Immature natural killer cell (primary cell): ENCODE results near the gene SLIRP. TPM values are rescaled to one million over a fixed set of nuclear protein-coding genes. Genes with fewer than 3 reads are reported as not detected.

Experiments used
- DNase-seq, 3 donors: peaks; one replicate each; pipeline ENCODE4 v3.0.0; 2022; ENCODE audit warnings: mixed read lengths in 1 of 3
- H3K27ac Mint-ChIP-seq, 6 donors: one replicate each; pipeline ENCODE4 v1.8.0; 2020; ENCODE audit warnings: mixed read lengths in 6 of 6, mild to moderate bottlenecking in 5 of 6, inconsistent platforms in 4 of 6, moderate library complexity in 3 of 6
- H3K27me3 Mint-ChIP-seq, 3 donors: one replicate each; pipeline ENCODE4 v1.8.0; 2020 to 2021; ENCODE audit warnings: low read depth in 3 of 3, mild to moderate bottlenecking in 3 of 3, mixed read lengths in 3 of 3, moderate library complexity in 3 of 3, inconsistent platforms in 1 of 3
- H3K36me3 Mint-ChIP-seq, 3 donors: one replicate each; pipeline ENCODE4 v1.8.0; 2020; ENCODE audit warnings: mixed read lengths in 3 of 3, inconsistent platforms in 2 of 3, mild to moderate bottlenecking in 2 of 3
- H3K4me1 Mint-ChIP-seq, 2 donors: one replicate each; pipeline ENCODE4 v1.8.0; 2020; ENCODE audit warnings: inconsistent platforms in 2 of 2, mild to moderate bottlenecking in 2 of 2, mixed read lengths in 2 of 2, moderate library complexity in 1 of 2
- H3K4me3 Mint-ChIP-seq, 5 donors: one replicate each; pipeline ENCODE4 v1.8.0; 2020; ENCODE audit warnings: mild to moderate bottlenecking in 5 of 5, mixed read lengths in 5 of 5, inconsistent platforms in 3 of 5, moderate library complexity in 3 of 5
- H3K9me3 Mint-ChIP-seq, 6 donors: one replicate each; pipeline ENCODE4 v1.8.0; 2020; ENCODE audit warnings: mild to moderate bottlenecking in 6 of 6, mixed read lengths in 6 of 6, inconsistent platforms in 4 of 6, moderate library complexity in 3 of 6
- polyA plus RNA-seq, 3 donors: library from polyadenylated mRNA; unstranded; fragments of 300-500 nt; fragmentation: Illumina TruSeq; gene quantifications; one replicate each; pipeline ENCODE4 v1.2.3, GENCODE V29; 2021

SLIRP gene
- polyA plus RNA-seq, 3 donors from 2014 or later = 184 to 228 (median 211) TPM

DNA sequence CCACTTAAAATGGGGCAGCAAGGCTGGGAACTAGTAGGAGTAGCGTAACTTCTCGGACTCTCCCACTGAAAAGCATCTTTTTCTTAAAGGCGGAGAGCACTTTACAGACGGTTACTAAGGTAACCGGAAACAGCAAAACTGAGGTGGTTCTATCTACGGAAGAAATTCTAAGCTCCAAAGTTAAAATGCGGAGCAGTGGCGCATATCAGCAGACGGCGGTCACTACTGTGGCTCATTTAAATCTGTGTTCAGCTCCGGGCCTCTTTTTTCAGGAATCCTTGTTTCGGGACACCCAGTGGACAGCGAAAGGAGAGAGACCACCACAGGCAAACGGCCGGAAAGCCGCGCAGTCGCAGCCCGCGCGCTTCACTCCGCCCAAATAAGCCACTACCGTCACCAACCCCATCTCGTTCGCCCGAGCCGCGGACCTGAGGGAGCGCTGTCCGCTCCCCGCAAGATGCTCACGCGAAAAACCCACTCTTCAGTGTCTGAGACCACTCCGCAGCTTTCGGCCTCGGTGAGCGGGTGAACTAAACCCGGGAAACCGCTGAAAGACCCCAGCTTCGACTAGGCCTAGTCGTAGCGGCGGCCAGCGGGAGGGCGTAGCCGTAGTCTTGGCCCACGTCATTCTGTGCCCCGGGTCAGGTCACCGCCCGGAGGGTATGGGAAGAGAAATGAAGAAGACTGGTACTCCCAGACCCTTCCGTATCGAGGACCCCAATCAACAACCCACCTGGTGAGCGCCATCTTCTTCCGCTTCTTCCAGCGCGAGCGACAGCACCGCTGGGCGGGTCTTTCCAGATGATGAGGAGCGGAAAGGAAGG, 52.7 kb downstream of the SLIRP start, which contains the start of gene SNW1:
Gene SNW1 (minus strand): TSS at position 776 of the 824 bp plus-strand sequence. CDS start 29 bp downstream, at position 747.
- DNase-seq = peak; percentile 88 to 90 (median 90)
- no peaks in the 10 kb centered on the region for H3K9me3 Mint-ChIP-seq
- peaks cover 0 to 4% (median 0%) of the 10 kb centered on the region in 3 donors for H3K36me3 Mint-ChIP-seq
- H3K27me3 Mint-ChIP-seq = peaks cover 0 to 7% (median 7%) of the 10 kb centered on the region in 3 donors
- H3K27ac Mint-ChIP-seq = peak within 1 kb of the TSS; percentile 97 to 99 (median 98)
- H3K4me3 Mint-ChIP-seq = peak within 1 kb of the TSS; percentile 94 to 99 (median 96)
- peaks cover 42 to 62% of the 10 kb centered on the region in 2 donors for H3K4me1 Mint-ChIP-seq

GRCh38 chr14:77761205-77761931, 53.5 kb downstream of the SLIRP start:
- Mint-ChIP-seq H3K4me3 (peak overlapping the region; percentile 94 to 99 (median 96)), H3K4me1 (peaks cover 37 to 56% of the 10 kb centered on the region in 2 donors), H3K36me3 (peaks cover 0 to 4% (median 0%) of the 10 kb centered on the region in 3 donors), H3K9me3 (no peaks in the 10 kb centered on the region), H3K27me3 (peaks cover 0 to 7% (median 7%) of the 10 kb centered on the region in 3 donors), H3K27ac (peak overlapping the region; percentile 97 to 99 (median 98))
- no peak for DNase-seq

GRCh38 chr14:77763316-77763715, 55.4 kb downstream of the SLIRP start:
- H3K9me3 Mint-ChIP-seq = no peaks in the 10 kb centered on the region
- DNase-seq = no peak
- H3K27me3 Mint-ChIP-seq = peaks cover 0 to 7% (median 7%) of the 10 kb centered on the region in 3 donors
- peaks cover 29 to 36% of the 10 kb centered on the region in 2 donors for H3K4me1 Mint-ChIP-seq
- no peak overlapping the region for H3K27ac Mint-ChIP-seq
- H3K4me3 Mint-ChIP-seq = no peak overlapping the region
- H3K36me3 Mint-ChIP-seq = peaks cover 0 to 4% (median 0%) of the 10 kb centered on the region in 3 donors

DNA sequence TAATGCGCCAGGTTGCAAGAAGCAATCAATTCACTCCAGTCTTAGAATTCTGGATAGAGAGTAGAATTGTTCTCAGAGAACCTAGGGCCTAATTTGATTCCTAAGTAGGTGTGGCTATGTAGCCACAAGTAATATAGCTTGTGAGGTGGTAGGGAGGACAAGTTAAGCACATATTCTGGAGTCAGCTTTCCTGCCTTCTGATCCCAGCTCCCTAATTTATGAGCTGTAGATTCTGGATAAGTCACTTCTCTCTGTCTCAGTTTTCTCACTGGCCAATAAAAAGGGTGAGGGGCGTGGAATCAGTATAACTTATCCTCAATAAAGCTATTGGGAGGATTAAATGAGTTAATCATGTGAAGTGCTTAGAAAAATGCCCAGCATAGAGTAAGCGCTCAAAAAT, 56.1 kb downstream of the SLIRP start:
- no peak for DNase-seq
- H3K27ac Mint-ChIP-seq = no peak overlapping the region
- no peak overlapping the region for H3K4me3 Mint-ChIP-seq
- peaks cover 0 to 4% (median 0%) of the 10 kb centered on the region in 3 donors for H3K36me3 Mint-ChIP-seq
- no peaks in the 10 kb centered on the region for H3K9me3 Mint-ChIP-seq
- H3K4me1 Mint-ChIP-seq = peaks cover 22 to 30% of the 10 kb centered on the region in 2 donors
- peaks cover 0 to 7% (median 7%) of the 10 kb centered on the region in 3 donors for H3K27me3 Mint-ChIP-seq

Other genes starting within 250 kb of the SLIRP start
- not detected for gene ISM2, start 209.3 kb upstream of the SLIRP start, polyA plus RNA-seq
- 10 to 100 TPM; 25.2 to 35.2 (median 32.3) TPM for gene SPTLC2, start 91.5 kb upstream of the SLIRP start, polyA plus RNA-seq
- gene ALKBH1, start 80 bp upstream of the SLIRP start, polyA plus RNA-seq = 1 to 10 TPM; 3.3 to 6.2 (median 4.3) TPM
- gene SNW1, start 53.1 kb downstream of the SLIRP start, polyA plus RNA-seq = 10 to 100 TPM; 57.0 to 82.9 (median 57.0) TPM
- gene ADCK1, start 92.0 kb downstream of the SLIRP start, polyA plus RNA-seq = 10 to 100 TPM in 1 of 3 donors, 1 to 10 TPM in 2; 3.8 to 14.7 (median 8.7) TPM